Hematopoietic multipotent progenitor cell treated with erythropoietin and hydrocortisone succinate and interleukin-3 and kit ligand, for 8 days (in vitro differentiated cells): ENCODE results near the gene MEIG1.
"Not testable (repeated sequence)": the region's sequence is repeated elsewhere in the genome, so short reads cannot be mapped to it uniquely, and the experiment has no call there.

Source experiments
- DNase-seq: peaks from one replicate; pipeline ENCODE4 v3.0.0-alpha.2; 2015

MEIG1 gene

GRCh38 chr10:14958872-14959220 is 342 bp upstream of the MEIG1 start:
- DNase-seq: no peak

GRCh38 chr10:14967897-14968296 is 8.7 kb downstream of the MEIG1 start:
- DNase-seq: no peak

GRCh38 chr10:14971867-14972448 is 12.8 kb downstream of the MEIG1 start:
- peak; percentile 41 for DNase-seq

GRCh38 chr10:14974153-14974998 is 15.2 kb downstream of the MEIG1 start:
- DNase-seq: not testable (repeated sequence)

- no peak for DNase-seq
These were observed 16.6 kb downstream of the MEIG1 start for GRCh38 chr10:14975672-14976273.

- no peak for DNase-seq
These were observed 23.6 kb downstream of the MEIG1 start for GRCh38 chr10:14982744-14983143.

GRCh38 chr10:14989552-14989951 is 30.4 kb downstream of the MEIG1 start:
- not testable (repeated sequence) for DNase-seq

- DNase-seq: not testable (repeated sequence)
These were observed 32.0 kb downstream of the MEIG1 start for GRCh38 chr10:14991035-14991749.

- not testable (repeated sequence) for DNase-seq
These were observed 33.1 kb downstream of the MEIG1 start for GRCh38 chr10:14992336-14992735.

GRCh38 chr10:14993500-14994455 is 34.6 kb downstream of the MEIG1 start:
- DNase-seq: not testable (repeated sequence)

- no peak for DNase-seq
These were observed 36.9 kb downstream of the MEIG1 start for GRCh38 chr10:14995964-14996565.

- not testable (repeated sequence) for DNase-seq
These were observed 54.3 kb downstream of the MEIG1 start for GRCh38 chr10:15013530-15013929.

- no peak for DNase-seq
These were observed 56.3 kb downstream of the MEIG1 start for GRCh38 chr10:15015451-15015850.

GRCh38 chr10:15020966-15021365 is 61.8 kb downstream of the MEIG1 start:
- DNase-seq: not testable (repeated sequence)
